ENCODE data around the gene CFAP77. TPM values are rescaled to one million over a fixed set of nuclear protein-coding genes. Genes with fewer than 3 reads are reported as not detected.

The CFAP77 gene
- total and polyA plus RNA-seq, 9 of the 15 experiments (the other 6 are each of a cell fraction or from before 2014, with no cell fraction given) = not detected

DNA sequence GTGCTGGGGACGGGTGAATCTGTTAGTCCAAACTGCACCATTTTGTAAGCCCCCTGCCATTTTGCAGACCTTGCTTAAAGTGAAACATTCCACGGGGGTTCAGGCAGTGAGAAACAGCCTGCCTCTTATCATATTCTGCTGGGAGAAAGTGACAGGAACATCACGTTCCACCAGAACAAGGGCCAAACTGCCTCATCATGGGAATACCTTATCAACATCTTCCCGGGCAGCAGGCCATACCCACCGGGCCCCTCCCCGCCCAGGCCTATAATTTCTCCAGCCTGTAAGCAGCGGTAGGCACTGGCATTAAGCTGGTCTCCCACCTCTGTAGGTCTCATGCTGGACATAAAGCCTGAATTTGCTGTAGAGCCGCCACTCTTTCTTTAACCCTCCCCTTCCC is 1.5 kb upstream of the CFAP77 start:
- Histone ChIP-seq H3K4me3 (no peak overlapping the region), H2AFZ (ENCODE audit: low read depth, low read length) (no peak overlapping the region; the same call in 1 of the 2 replicates), H3K9ac (ENCODE audit: insufficient read depth in 1 of 2, low read depth in 2 of 2, low read length in 2 of 2) (peak overlapping the region in 1 of 2 experiments; percentile 43; a peak in 1 of 4 replicates), H3K36me3 (ENCODE audit: control insufficient read depth, insufficient read depth, low read length) (peaks cover 3% of the 10 kb centered on the region; the same call in 1 of the 3 replicates), H3K79me2 (ENCODE audit: control insufficient read depth, insufficient read depth, low read length) (peaks cover 17% of the 10 kb centered on the region), H3K4me2 (ENCODE audit: insufficient read depth, low read length) (peak overlapping the region; percentile 43; the same call in 1 of the 2 replicates), H4K20me1 (replicated peaks; ENCODE audit: control insufficient read depth, insufficient read depth, low read length) (peaks cover 3% of the 10 kb centered on the region; the same call in 1 of the 2 replicates), H3K4me1 (replicated peaks in 1 of 2; ENCODE audit: control insufficient read depth in 2 of 2, insufficient read depth in 2 of 2, low read length in 2 of 2) (peaks cover 13 to 24% of the 10 kb centered on the region in 2 experiments; a peak in 4 of 5 replicates), H3K27ac (ENCODE audit: extremely low read depth, low read depth, low read length) (no peak overlapping the region), H3K9me3 (replicated peaks; ENCODE audit: control insufficient read depth, insufficient read depth, low read depth, low read length) (no peaks in the 10 kb centered on the region), H3K27me3 (ENCODE audit: control insufficient read depth in 2 of 2, insufficient read depth in 2 of 2, low read length in 2 of 2) (peaks cover 0 to 7% of the 10 kb centered on the region in 2 experiments; a peak in 3 of 5 replicates), H3K9me1 (ENCODE audit: control insufficient read depth, insufficient read depth, low read length) (no peaks in the 10 kb centered on the region)
- 8% methylated on average over 8 of the region's 8 CpGs for WGBS (ENCODE audit: insufficient coverage, low coverage, missing lambda C conversion rate)
- in situ Hi-C loops (cut with MboI) (no loop called here), intact Hi-C loops (cut with micrococcal nuclease) (no loop called here)
- FAIRE-seq (no peak), DNase-seq (ENCODE audit: extremely low read depth in 1 of 4, low spot score in 3 of 4) (peak; percentile 19 to 40 (median 33)), ATAC-seq (no peak)
- ChIA-PET CTCF (ENCODE audit: low intra/inter-chr PET ratio) (no interaction called here), POLR2A (no interaction called here)
- no TSS peak for BruUV-seq (replicated peaks)
- peak; percentile 29; the same call in 1 of the 2 replicates for TF ChIP-seq NFIC (IDR thresholded peaks at IDR 0.05)
- TF ChIP-seq, protein P1, sequence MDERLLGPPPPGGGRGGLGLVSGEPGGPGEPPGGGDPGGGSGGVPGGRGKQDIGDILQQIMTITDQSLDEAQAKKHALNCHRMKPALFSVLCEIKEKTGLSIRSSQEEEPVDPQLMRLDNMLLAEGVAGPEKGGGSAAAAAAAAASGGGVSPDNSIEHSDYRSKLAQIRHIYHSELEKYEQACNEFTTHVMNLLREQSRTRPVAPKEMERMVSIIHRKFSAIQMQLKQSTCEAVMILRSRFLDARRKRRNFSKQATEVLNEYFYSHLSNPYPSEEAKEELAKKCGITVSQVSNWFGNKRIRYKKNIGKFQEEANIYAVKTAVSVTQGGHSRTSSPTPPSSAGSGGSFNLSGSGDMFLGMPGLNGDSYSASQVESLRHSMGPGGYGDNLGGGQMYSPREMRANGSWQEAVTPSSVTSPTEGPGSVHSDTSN (CRISPR knock-in tag; IDR thresholded peaks at IDR 0.05; ENCODE audit: low read depth) = no peak
- TF ChIP-seq, protein P1 (tag; conservative IDR thresholded peaks at IDR 0.05; ENCODE audit: low read depth) = peak; percentile 12; the same call in 1 of the 2 replicates
- TF ChIP-seq NFE2 (IDR thresholded peaks at IDR 0.05; ENCODE audit: low read depth) = peak; percentile 44; the same call in 1 of the 2 replicates
- no peak for TF ChIP-seq SMARCA4 (IDR thresholded peaks at IDR 0.05)
- TF ChIP-seq RFX1 (IDR thresholded peaks at IDR 0.05) = no peak
- TF ChIP-seq CTBP1 (IDR thresholded peaks at IDR 0.05; ENCODE audit: borderline replicate concordance) = peak; percentile 22; the same call in 1 of the 2 replicates
- TF ChIP-seq RAD51 (IDR thresholded peaks at IDR 0.05; ENCODE audit: borderline replicate concordance, low read depth) = no peak
- peak; percentile 40; the same call in 1 of the 2 replicates for TF ChIP-seq C11orf30 (IDR thresholded peaks at IDR 0.05; ENCODE audit: low read depth)
- peak; percentile 36 for TF ChIP-seq ARID1B (IDR thresholded peaks at IDR 0.05)
- TF ChIP-seq, protein P2, sequence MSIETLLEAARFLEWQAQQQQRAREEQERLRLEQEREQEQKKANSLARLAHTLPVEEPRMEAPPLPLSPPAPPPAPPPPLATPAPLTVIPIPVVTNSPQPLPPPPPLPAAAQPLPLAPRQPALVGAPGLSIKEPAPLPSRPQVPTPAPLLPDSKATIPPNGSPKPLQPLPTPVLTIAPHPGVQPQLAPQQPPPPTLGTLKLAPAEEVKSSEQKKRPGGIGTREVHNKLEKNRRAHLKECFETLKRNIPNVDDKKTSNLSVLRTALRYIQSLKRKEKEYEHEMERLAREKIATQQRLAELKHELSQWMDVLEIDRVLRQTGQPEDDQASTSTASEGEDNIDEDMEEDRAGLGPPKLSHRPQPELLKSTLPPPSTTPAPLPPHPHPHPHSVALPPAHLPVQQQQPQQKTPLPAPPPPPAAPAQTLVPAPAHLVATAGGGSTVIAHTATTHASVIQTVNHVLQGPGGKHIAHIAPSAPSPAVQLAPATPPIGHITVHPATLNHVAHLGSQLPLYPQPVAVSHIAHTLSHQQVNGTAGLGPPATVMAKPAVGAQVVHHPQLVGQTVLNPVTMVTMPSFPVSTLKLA (conservative IDR thresholded peaks at IDR 0.05) = 0 out of 4 replicates have a peak, but pooled peaks of 1 of the 2 experiments have one; percentile 28
- TF ChIP-seq CBFA2T3 (IDR thresholded peaks at IDR 0.05) = peak; percentile 32; the same call in 1 of the 2 replicates
- TF ChIP-seq KLF16 (IDR thresholded peaks at IDR 0.05) = no peak
- TF ChIP-seq, protein P3, sequence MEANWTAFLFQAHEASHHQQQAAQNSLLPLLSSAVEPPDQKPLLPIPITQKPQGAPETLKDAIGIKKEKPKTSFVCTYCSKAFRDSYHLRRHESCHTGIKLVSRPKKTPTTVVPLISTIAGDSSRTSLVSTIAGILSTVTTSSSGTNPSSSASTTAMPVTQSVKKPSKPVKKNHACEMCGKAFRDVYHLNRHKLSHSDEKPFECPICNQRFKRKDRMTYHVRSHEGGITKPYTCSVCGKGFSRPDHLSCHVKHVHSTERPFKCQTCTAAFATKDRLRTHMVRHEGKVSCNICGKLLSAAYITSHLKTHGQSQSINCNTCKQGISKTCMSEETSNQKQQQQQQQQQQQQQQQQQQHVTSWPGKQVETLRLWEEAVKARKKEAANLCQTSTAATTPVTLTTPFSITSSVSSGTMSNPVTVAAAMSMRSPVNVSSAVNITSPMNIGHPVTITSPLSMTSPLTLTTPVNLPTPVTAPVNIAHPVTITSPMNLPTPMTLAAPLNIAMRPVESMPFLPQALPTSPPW (CRISPR knock-in tag; IDR thresholded peaks at IDR 0.05) = peak; percentile 68; the same call in 1 of the 2 replicates
- TF ChIP-seq ZNF316 (IDR thresholded peaks at IDR 0.05) = peak; percentile 17; the same call in 1 of the 2 replicates
- peak in 1 of 3 experiments; percentile 38 for TF ChIP-seq YY1 (IDR thresholded peaks at IDR 0.05; ENCODE audit: borderline replicate concordance in 1 of 3, control insufficient read depth in 1 of 3, extremely low read depth in 1 of 3, insufficient read depth in 3 of 3, insufficient read length in 1 of 3, insufficient replicate concordance in 2 of 3, low read depth in 1 of 3, low read length in 2 of 3)
- 0 out of 2 replicates have a peak, but pooled peaks have one; percentile 23 for TF ChIP-seq MAFG (tag; conservative IDR thresholded peaks at IDR 0.05)

Measured in K562 (cell line).